BLaER1 (cell line): ENCODE results near the gene CIAO2B.
"Not testable (repeated sequence)": the region's sequence is repeated elsewhere in the genome, so short reads cannot be mapped to it uniquely, and the experiment has no call there.

Source experiments
- H3K27ac ChIP-seq: shearing (Covaris generic); formaldehyde crosslinking; 2 replicates; pipeline ENCODE4 v1.8.1; 2022
- H3K27me3 ChIP-seq: shearing (Covaris generic); formaldehyde crosslinking; 2 replicates; pipeline ENCODE4 v1.8.1; 2022
- H3K36me3 ChIP-seq: shearing (Covaris generic); formaldehyde crosslinking; 2 replicates; pipeline ENCODE4 v1.8.1; 2022
- H3K4me1 ChIP-seq: shearing (Covaris generic); formaldehyde crosslinking; 2 replicates; pipeline ENCODE4 v1.8.1; 2022
- H3K4me2 ChIP-seq: shearing (Covaris generic); formaldehyde crosslinking; 2 replicates; pipeline ENCODE4 v1.8.1; 2022
- H3K4me3 ChIP-seq: shearing (Covaris generic); formaldehyde crosslinking; 2 replicates; pipeline ENCODE4 v1.8.1; 2022
- H3K9ac ChIP-seq: shearing (Covaris generic); formaldehyde crosslinking; 2 replicates; pipeline ENCODE4 v1.8.1; 2022
- H3K9me3 ChIP-seq: shearing (Covaris generic); formaldehyde crosslinking; 2 replicates; pipeline ENCODE4 v1.8.1; 2022
- H4K20me1 ChIP-seq: shearing (Covaris generic); formaldehyde crosslinking; 2 replicates; pipeline ENCODE4 v1.8.1; 2022
- Cebpa-rat ChIP-seq: shearing (Covaris generic); IDR thresholded peaks from 2 replicates; pipeline ENCODE4 v1.8.1; 2022

The CIAO2B gene

DNA sequence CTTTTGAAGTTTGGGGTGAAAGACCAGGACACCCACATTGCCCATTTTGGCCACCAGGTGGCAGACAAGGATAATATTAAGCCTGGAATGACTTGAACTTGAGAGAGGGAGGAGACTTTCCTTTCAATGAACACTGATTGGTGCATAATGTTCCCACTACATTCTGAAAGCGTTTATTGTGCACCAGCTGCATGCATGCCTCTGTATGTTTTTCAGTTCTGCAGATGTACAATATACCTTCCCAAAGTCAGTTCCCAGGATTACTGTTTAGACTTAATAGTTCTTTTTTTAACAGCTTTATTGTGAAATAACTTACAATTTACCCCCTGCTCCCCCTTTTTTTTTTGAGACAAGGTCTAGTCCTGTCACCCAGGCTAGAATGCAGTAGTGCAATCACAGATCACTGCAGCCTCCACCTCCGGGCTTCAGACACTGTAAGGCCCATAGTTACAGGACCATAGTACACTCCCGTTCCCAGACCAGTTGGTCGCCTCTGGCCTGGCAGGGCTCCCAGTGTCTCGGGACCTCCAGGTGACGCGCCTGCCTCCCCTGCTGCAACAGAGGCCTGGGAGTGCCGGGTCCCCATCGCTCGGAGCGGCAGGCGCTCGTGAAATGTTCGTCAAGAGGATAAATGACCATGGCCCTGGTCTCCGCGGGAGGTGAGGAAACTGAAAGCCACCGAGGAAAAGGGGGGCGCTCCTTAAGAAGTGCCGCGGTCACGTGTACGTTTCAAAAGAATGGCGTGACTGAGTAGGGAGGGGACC is 13.3 kb upstream of the CIAO2B start:
- Histone ChIP-seq H3K9me3 (0 out of 2 replicates have a peak, but pooled peaks cover 7% of the 10 kb centered on the region), H3K27ac (no peak overlapping the region), H3K4me2 (peak overlapping the region; percentile 85), H3K4me1 (peaks cover 18% of the 10 kb centered on the region), H3K4me3 (peak overlapping the region; percentile 62), H3K27me3 (peaks cover 57% of the 10 kb centered on the region), H3K36me3 (peaks cover 17% of the 10 kb centered on the region), H3K9ac (no peak overlapping the region), H4K20me1 (peaks cover 22% of the 10 kb centered on the region)
- TF ChIP-seq Cebpa-rat: no peak

DNA sequence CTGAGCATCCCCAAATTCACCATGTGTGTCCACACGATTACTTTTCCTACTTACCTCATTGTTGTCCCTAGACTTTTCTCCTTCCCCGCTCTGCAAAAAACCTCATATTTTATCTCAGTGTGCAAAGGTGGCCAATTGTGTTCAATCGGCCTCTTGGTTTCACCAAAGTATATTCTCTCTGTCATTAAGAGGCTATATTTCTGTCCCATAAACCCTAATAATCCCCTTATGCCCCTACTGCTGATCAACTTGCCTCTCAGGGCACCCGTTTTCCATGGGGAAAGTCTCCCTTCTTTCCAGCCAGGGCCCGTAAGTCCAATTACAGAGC is 12.7 kb upstream of the CIAO2B start:
- H3K9ac ChIP-seq: no peak overlapping the region
- peaks cover 52% of the 10 kb centered on the region for H3K27me3 ChIP-seq
- peaks cover 22% of the 10 kb centered on the region for H3K36me3 ChIP-seq
- no peak overlapping the region for H3K27ac ChIP-seq
- H4K20me1 ChIP-seq: peaks cover 22% of the 10 kb centered on the region
- H3K4me3 ChIP-seq: no peak overlapping the region
- H3K4me1 ChIP-seq: peaks cover 18% of the 10 kb centered on the region
- no peak overlapping the region for H3K4me2 ChIP-seq
- TF ChIP-seq Cebpa-rat: no peak
- 0 out of 2 replicates have a peak, but pooled peaks cover 7% of the 10 kb centered on the region for H3K9me3 ChIP-seq

GRCh38 chr16:66946541-66946940 is 12.3 kb upstream of the CIAO2B start:
- Histone ChIP-seq H3K9me3 (0 out of 2 replicates have a peak, but pooled peaks cover 6% of the 10 kb centered on the region), H3K4me2 (no peak overlapping the region), H3K36me3 (peaks cover 26% of the 10 kb centered on the region), H4K20me1 (peaks cover 22% of the 10 kb centered on the region), H3K9ac (no peak overlapping the region), H3K27ac (no peak overlapping the region), H3K27me3 (peaks cover 48% of the 10 kb centered on the region), H3K4me3 (no peak overlapping the region), H3K4me1 (peaks cover 18% of the 10 kb centered on the region)
- TF ChIP-seq Cebpa-rat: no peak

- Histone ChIP-seq H3K4me1 (peaks cover 18% of the 10 kb centered on the region), H4K20me1 (peaks cover 22% of the 10 kb centered on the region), H3K9ac (no peak overlapping the region), H3K27me3 (peaks cover 42% of the 10 kb centered on the region), H3K4me2 (no peak overlapping the region), H3K27ac (no peak overlapping the region), H3K36me3 (peaks cover 32% of the 10 kb centered on the region), H3K9me3 (0 out of 2 replicates have a peak, but pooled peaks cover under 1% of the 10 kb centered on the region), H3K4me3 (no peak overlapping the region)
- TF ChIP-seq Cebpa-rat: no peak
Observed at GRCh38 chr16:66945939-66946338, 11.7 kb upstream of the CIAO2B start.

- not testable (repeated sequence) for H3K27ac ChIP-seq
- Histone ChIP-seq H3K4me1 (peaks cover 18% of the 10 kb centered on the region), H4K20me1 (peaks cover 28% of the 10 kb centered on the region)
Observed at GRCh38 chr16:66944971-66945370, 10.8 kb upstream of the CIAO2B start.

DNA sequence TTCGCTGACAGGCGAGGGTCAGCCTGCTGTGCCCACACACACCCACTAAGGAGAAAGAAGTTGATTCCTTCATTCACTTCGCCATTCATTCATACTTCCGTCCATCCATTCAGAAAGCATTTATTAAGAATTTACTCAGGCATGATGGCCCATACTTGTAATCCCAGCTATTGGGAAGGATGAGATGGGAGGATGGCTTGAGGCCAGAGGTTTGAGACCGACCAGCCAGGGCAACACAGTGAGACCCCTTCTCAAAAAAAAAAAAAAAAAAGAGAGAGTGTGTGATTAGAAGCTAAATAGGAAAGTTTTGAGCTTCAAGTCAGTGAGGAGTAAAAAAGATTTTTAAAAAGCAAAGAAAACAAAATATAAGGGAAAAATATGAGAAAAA is 9.8 kb upstream of the CIAO2B start:
- no peak overlapping the region for H3K4me3 ChIP-seq
- no peak overlapping the region for H3K9ac ChIP-seq
- H3K4me2 ChIP-seq: no peak overlapping the region
- no peak overlapping the region for H3K27ac ChIP-seq
- H3K9me3 ChIP-seq: no peaks in the 10 kb centered on the region
- H4K20me1 ChIP-seq: peaks cover 34% of the 10 kb centered on the region
- H3K27me3 ChIP-seq: peaks cover 23% of the 10 kb centered on the region
- H3K4me1 ChIP-seq: peaks cover 17% of the 10 kb centered on the region
- H3K36me3 ChIP-seq: peaks cover 51% of the 10 kb centered on the region
- no peak for TF ChIP-seq Cebpa-rat

More at GRCh38 chr16:66944971-66945370, 10.8 kb upstream of the CIAO2B start:
- Histone ChIP-seq H3K27me3 (peaks cover 32% of the 10 kb centered on the region), H3K36me3 (peaks cover 42% of the 10 kb centered on the region)
- not testable (repeated sequence) for H3K4me3 ChIP-seq, H3K9ac ChIP-seq, H3K4me2 ChIP-seq, H3K9me3 ChIP-seq

DNA sequence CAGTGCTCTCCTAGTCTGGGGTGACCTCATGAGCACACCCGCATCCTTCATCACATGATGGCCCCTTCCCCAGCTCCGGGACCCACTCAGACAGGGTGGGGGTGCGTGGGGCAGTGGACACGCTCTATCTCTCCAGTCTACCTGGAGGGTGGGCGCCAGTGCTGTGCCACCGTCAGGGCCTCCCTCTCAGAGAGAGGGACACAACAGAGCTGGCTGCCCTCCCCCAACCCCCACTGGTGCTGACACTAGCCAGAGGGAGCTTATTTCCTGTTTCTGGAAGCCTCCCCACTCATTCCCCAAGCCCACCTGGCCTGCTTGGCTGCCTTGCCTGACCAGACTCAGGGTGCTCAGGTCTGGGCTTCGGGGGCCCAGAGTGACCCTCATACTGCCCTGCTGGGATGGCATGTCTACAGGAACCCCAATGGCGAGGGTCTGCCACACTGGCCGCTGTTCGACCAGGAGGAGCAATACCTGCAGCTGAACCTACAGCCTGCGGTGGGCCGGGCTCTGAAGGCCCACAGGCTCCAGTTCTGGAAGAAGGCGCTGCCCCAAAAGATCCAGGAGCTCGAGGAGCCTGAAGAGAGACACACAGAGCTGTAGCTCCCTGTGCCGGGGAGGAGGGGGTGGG is 9.3 kb upstream of the CIAO2B start:
- Histone ChIP-seq H3K36me3 (peaks cover 56% of the 10 kb centered on the region), H3K9me3 (no peaks in the 10 kb centered on the region), H3K27me3 (peaks cover 18% of the 10 kb centered on the region), H3K4me2 (no peak overlapping the region), H3K4me1 (peaks cover 12% of the 10 kb centered on the region), H3K9ac (no peak overlapping the region), H4K20me1 (peaks cover 34% of the 10 kb centered on the region), H3K4me3 (no peak overlapping the region), H3K27ac (no peak overlapping the region)
- no peak for TF ChIP-seq Cebpa-rat

GRCh38 chr16:66942981-66943380 is 8.8 kb upstream of the CIAO2B start:
- H3K36me3 ChIP-seq: peaks cover 62% of the 10 kb centered on the region
- H3K27me3 ChIP-seq: peaks cover 12% of the 10 kb centered on the region
- peaks cover 7% of the 10 kb centered on the region for H3K4me1 ChIP-seq
- H4K20me1 ChIP-seq: peaks cover 35% of the 10 kb centered on the region
- H3K27ac ChIP-seq: no peak overlapping the region
- H3K4me3 ChIP-seq: no peak overlapping the region
- H3K9me3 ChIP-seq: no peaks in the 10 kb centered on the region
- H3K4me2 ChIP-seq: no peak overlapping the region
- no peak for TF ChIP-seq Cebpa-rat
- no peak overlapping the region for H3K9ac ChIP-seq

DNA sequence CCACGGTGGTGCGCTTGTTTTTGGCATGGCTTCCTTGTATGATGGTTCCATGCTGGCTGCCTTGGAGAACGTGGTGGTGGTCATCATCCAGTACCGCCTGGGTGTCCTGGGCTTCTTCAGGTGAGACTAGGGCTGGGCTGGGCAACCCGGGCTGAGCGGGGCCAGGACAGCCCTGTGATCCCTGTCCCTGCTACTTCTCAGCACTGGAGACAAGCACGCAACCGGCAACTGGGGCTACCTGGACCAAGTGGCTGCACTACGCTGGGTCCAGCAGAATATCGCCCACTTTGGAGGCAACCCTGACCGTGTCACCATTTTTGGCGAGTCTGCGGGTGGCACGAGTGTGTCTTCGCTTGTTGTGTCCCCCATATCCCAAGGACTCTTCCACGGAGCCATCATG is 6.0 kb upstream of the CIAO2B start:
- Histone ChIP-seq H3K9me3 (no peaks in the 10 kb centered on the region), H4K20me1 (peaks cover 57% of the 10 kb centered on the region), H3K9ac (no peak overlapping the region), H3K27ac (no peak overlapping the region), H3K27me3 (no peaks in the 10 kb centered on the region), H3K4me3 (no peak overlapping the region), H3K4me1 (peaks cover 28% of the 10 kb centered on the region), H3K36me3 (peaks cover 81% of the 10 kb centered on the region), H3K4me2 (no peak overlapping the region)
- no peak for TF ChIP-seq Cebpa-rat

DNA sequence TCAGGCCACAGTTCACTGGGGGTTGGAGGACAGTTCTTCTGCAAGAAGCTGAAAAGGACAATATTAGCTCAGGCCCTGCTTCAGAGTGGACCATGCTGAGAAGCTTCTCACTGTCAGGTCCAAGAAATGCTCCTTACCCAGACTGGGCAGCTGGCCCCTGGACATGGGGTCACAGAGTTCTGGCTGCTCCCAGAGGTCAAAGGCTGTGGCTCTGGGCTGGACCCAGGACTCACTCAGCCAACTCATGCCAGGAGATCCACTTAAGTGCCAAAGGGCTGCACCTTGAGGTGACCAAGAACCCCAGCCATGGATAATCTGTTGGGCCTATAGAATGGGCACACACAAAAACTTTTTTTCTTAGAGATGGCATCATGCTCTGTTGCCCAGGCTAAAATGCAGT is 5.2 kb upstream of the CIAO2B start:
- H3K27me3 ChIP-seq: no peaks in the 10 kb centered on the region
- no peaks in the 10 kb centered on the region for H3K9me3 ChIP-seq
- H3K4me1 ChIP-seq: peaks cover 31% of the 10 kb centered on the region
- H4K20me1 ChIP-seq: peaks cover 58% of the 10 kb centered on the region
- no peak for TF ChIP-seq Cebpa-rat
- no peak overlapping the region for H3K27ac ChIP-seq
- peaks cover 81% of the 10 kb centered on the region for H3K36me3 ChIP-seq
- H3K4me3 ChIP-seq: no peak overlapping the region
- H3K9ac ChIP-seq: no peak overlapping the region
- H3K4me2 ChIP-seq: no peak overlapping the region
